Loucy (cell line): ENCODE measurements around the gene COL25A1.

ENCODE experiments used
- CTCF ChIP-seq: fragments of 200-600 bp; sonication (generic); conservative IDR thresholded peaks from 2 replicates; pipeline ENCODE4 v1.5.1; 2014; ENCODE audit warnings: mild to moderate bottlenecking, antibody characterized with exemption, low read length
- EZH2phosphoT487 ChIP-seq: fragments of 200-600 bp; IDR thresholded peaks from 2 replicates; pipeline ENCODE4 v1.6.1; 2018; ENCODE audit warnings: antibody characterized with exemption, mild to moderate bottlenecking, moderate library complexity, borderline replicate concordance

- no peak for TF ChIP-seq CTCF
- no peak for TF ChIP-seq EZH2phosphoT487
These were observed 514.7 kb downstream of the COL25A1 start for GRCh38 chr4:108787724-108788123.
